HG03439 (cell line): ENCODE measurements around the gene ZC2HC1C.

ENCODE experiments used
- ATAC-seq: cut with Tn5 transposase; IDR thresholded peaks from one replicate; pipeline ENCODE4 v1.9.1; 2021; ENCODE audit warnings: mild to moderate bottlenecking, moderate library complexity; ENCODE audit not compliant: unreplicated experiment

ZC2HC1C gene

GRCh38 chr14:75128596-75128990, 59.2 kb downstream of the ZC2HC1C start:
- ATAC-seq: no peak
